Measurements from ENCODE around the gene SVIL. TPM values are rescaled to one million over a fixed set of nuclear protein-coding genes. Genes with fewer than 3 reads are reported as not detected.

SVIL gene
- polyA plus RNA-seq, 3 donors = 5.7 to 34.6 (median 16.2) TPM

- no peak overlapping the region for H3K27ac ChIP-seq (ENCODE audit: low read depth, low read length)
- 88 to 90% (median 89%) methylated on average over 6 of the region's 6 CpGs for WGBS, 3 donors
Measured at GRCh38 chr10:29435809-29436501, 198.8 kb downstream of the SVIL start.

- no peak overlapping the region for H3K27ac ChIP-seq (ENCODE audit: low read depth, low read length)
Measured at GRCh38 chr10:29434111-29434510, 200.7 kb downstream of the SVIL start.

GRCh38 chr10:29431711-29432110 is 203.1 kb downstream of the SVIL start:
- 90 to 91% (median 90%) methylated on average over 1 of the region's 1 CpG for WGBS, 3 donors
- no peak overlapping the region for H3K27ac ChIP-seq (ENCODE audit: low read depth, low read length)

- H3K27ac ChIP-seq (ENCODE audit: low read depth, low read length) = no peak overlapping the region
- 67 to 83% (median 68%) methylated on average over 4 of the region's 4 CpGs for WGBS, 3 donors
Measured at GRCh38 chr10:29430101-29430500, 204.7 kb downstream of the SVIL start.

- WGBS, 3 donors = 86 to 97% (median 93%) methylated on average over 8 of the region's 8 CpGs
- no peak overlapping the region for H3K27ac ChIP-seq (ENCODE audit: low read depth, low read length)
Measured at GRCh38 chr10:29428486-29428885, 206.3 kb downstream of the SVIL start.

GRCh38 chr10:29427667-29428066 is 207.1 kb downstream of the SVIL start:
- 53 to 93% (median 80%) methylated on average over 2 of the region's 2 CpGs for WGBS, 3 donors
- H3K27ac ChIP-seq (ENCODE audit: low read depth, low read length) = no peak overlapping the region

- 0 to 47% (median 0%) methylated on average over 1 of the region's 1 CpG for WGBS, 3 donors
- H3K27ac ChIP-seq (ENCODE audit: low read depth, low read length) = no peak overlapping the region
Measured at GRCh38 chr10:29426420-29426819, 208.4 kb downstream of the SVIL start.

GRCh38 chr10:29424017-29424416 is 210.8 kb downstream of the SVIL start:
- H3K27ac ChIP-seq (ENCODE audit: low read depth, low read length) = no peak overlapping the region
- WGBS, 3 donors = 89 to 96% (median 96%) methylated on average over 3 of the region's 3 CpGs

GRCh38 chr10:29420744-29421143 is 214.0 kb downstream of the SVIL start:
- 97 to 98% (median 97%) methylated on average over 4 of the region's 4 CpGs for WGBS, 3 donors
- no peak overlapping the region for H3K27ac ChIP-seq (ENCODE audit: low read depth, low read length)

- 87 to 95% (median 92%) methylated on average over 3 of the region's 3 CpGs for WGBS, 3 donors
- no peak overlapping the region for H3K27ac ChIP-seq (ENCODE audit: low read depth, low read length)
Measured at GRCh38 chr10:29417324-29417723, 217.4 kb downstream of the SVIL start.

GRCh38 chr10:29415876-29416275 is 218.9 kb downstream of the SVIL start:
- WGBS, 3 donors = 86 to 89% (median 87%) methylated on average over 2 of the region's 2 CpGs
- no peak overlapping the region for H3K27ac ChIP-seq (ENCODE audit: low read depth, low read length)

- no peak overlapping the region for H3K27ac ChIP-seq (ENCODE audit: low read depth, low read length)
- 23 to 63% (median 62%) methylated on average over 1 of the region's 1 CpG for WGBS, 3 donors
Measured at GRCh38 chr10:29414501-29414900, 220.3 kb downstream of the SVIL start.

GRCh38 chr10:29412485-29412884 is 222.3 kb downstream of the SVIL start:
- H3K27ac ChIP-seq (ENCODE audit: low read depth, low read length) = no peak overlapping the region
- whole genome bisulfite sequencing, 3 donors = 70 to 77% (median 76%) methylated on average over 3 of the region's 3 CpGs

- H3K27ac ChIP-seq (ENCODE audit: low read depth, low read length) = no peak overlapping the region
- WGBS, 3 donors = 90 to 92% (median 92%) methylated on average over 10 of the region's 10 CpGs
Measured at GRCh38 chr10:29411666-29412315, 223.0 kb downstream of the SVIL start.

- H3K27ac ChIP-seq (ENCODE audit: low read depth, low read length) = no peak overlapping the region
- WGBS, 3 donors = 2 to 5% (median 5%) methylated on average over 54 to 69 of the region's 69 CpGs
Measured at GRCh38 chr10:29409241-29410054, 225.3 kb downstream of the SVIL start.

GRCh38 chr10:29408847-29409240 is 225.9 kb downstream of the SVIL start:
- WGBS, 3 donors = 44 to 59% (median 49%) methylated on average over 2 of the region's 2 CpGs

More at GRCh38 chr10:29408847-29409240, 225.9 kb downstream of the SVIL start:
- no peak overlapping the region for H3K27ac ChIP-seq (ENCODE audit: low read depth, low read length)
